ENCODE results near the gene PKD1L1.

PKD1L1 gene

DNA sequence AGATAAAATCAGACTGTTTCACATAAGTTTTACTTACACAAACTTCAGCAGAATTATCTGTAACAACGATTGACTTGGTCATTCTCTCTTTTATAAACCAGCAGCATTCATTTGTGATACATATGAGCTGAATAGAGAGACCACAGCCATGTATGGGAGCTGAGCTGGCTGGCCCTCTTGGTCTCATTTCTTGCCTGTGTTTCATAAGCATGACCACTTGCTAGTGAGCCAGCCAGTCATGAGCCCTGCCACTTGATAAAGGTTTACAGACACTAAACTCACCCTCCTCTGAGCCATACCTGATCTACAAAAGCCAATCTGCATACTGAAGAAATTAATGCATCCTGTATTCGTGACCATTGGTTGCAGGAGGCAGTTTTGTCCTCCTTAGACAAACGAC is 82.1 kb downstream of the PKD1L1 start:
- no peak for DNase-seq

DNA sequence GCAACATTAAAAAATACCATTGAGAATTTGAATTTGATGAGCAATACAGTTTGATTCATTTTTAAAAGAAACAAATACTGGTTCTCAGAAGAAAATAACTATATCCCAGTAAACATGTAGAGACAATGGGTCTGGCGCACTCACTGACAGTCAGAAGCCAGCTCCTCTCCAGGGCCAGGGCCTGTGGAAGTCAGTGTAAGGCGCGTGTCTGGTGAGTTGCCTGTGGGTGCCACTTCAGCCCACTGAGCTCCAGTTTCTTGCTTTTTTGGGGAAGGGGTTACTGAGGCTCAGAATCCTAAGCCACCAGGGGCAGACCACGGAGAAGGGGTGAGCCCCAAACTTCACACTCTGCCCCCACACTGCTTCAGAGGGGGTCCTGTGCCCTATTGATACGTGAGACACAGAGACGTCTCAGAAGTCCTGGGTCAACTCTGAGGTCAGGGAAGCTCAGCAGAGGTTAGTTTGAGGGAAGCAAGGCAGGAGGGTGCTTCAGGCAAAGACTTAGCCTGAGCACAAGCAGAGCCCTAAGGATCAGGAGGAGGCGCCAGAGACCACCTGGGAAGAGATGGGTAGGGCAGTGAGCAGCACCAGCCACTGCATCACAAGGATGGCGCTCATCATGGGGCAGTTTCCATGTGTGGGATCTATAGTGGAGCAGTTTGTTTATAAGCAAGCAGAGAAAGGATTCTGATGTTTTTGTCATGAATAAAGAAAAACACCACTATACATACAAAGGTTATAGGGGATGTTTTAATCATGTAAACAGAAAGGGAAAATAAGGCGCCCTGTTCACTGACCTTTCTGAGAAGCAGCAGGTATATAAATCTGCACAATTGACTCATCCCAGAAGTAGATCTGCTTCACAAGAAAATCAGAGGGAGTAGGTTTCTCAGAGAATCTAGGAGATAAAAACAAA is 95.7 kb downstream of the PKD1L1 start:
- no peak for DNase-seq

DNA sequence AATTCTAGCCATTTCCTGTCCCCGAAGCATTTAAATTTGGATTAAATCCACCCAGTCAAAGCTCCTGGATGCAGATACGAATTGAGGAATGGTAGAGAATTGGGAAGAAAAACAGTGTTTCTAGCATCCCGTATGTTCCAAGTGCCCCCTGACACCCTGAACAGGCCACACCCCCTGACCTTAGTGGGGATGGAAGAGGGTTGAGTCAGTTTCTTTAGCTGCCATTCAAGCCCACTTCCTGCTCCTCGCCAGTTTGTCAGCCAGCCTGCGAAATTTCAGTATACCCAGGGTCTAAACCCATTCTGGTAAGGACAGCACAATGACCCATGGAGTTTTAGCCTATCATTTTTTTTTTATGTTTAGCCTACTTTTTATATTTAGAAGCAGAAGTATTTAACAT is 101.1 kb downstream of the PKD1L1 start:
- no peak for DNase-seq

DNA sequence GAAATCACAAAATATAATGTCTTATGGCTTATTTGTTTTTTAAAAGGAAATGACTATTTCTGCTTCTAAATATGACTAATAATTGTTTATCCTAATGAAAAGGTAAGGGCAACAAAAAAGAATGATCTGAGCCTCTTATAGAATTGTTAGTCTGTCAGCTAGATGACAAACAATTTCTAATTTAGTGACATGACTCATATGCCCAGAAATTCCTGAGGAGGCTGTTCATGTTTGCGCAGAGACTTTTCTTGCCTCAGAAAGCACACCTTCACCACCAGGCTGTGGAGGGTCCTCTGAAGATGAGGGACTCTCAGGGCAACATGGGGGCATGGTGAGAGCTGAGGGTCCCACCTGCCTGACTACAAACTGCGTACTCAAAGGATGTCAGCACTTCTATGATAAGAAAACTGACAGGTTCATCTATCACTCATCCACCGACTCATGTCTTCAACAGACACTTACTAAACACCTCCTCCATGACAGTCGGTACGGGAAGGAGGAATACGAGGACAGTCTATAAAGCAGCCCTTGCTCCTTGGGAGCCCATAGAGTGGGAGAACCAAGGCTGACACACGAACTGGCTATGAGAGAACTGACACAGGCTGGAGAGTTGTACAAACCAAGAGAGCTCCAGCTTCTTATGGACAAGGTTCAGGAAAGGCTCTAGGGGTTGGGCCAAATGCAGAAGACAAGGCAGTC is 102.0 kb downstream of the PKD1L1 start:
- no peak for DNase-seq

DNA sequence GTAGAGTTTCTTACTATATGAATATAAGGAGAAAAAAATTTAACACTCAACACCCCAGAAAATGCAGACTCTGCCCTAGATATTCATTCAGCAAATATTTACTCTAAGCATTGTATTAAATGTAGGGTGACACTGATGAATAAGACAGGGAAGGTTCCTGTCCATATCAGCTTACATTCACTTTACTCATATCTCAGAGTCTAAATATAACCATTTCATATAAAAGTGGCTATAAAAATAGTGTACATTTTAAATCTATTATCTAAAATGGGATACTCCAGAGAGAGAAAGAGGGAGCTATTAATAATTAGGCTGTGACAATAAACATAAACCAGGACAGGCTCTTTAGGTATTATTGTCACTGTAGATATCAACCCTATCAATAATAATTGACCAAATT is 104.0 kb downstream of the PKD1L1 start:
- DNase-seq: no peak

- DNase-seq: no peak
Observed at GRCh38 chr7:47843291-47843690, 105.0 kb downstream of the PKD1L1 start.

DNA sequence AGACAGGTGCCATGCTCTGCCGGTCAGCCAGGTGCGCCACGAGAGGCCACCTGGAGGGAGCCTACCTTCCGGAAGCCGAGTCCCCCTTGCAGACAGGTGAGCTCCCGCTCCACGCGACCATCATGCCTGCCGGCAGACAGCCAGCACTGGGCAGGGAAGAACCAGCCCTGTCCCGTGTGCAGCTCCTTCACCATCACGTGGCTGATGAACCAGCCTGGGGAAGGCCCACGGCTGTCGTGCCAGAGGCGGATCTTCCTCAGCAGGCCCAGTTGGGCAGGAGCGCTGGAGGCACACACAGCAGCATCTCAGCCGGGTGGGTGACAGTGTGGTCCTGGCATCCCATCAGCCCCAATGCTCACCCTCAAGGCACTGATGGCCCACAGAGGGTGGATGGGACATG is 108.9 kb downstream of the PKD1L1 start:
- DNase-seq: no peak

GRCh38 chr7:47837826-47838225 is 110.4 kb downstream of the PKD1L1 start:
- no peak for DNase-seq

- no peak for DNase-seq
Observed at GRCh38 chr7:47836503-47837202, 111.6 kb downstream of the PKD1L1 start.

- DNase-seq: no peak
Observed at GRCh38 chr7:47836080-47836479, 112.2 kb downstream of the PKD1L1 start.

DNA sequence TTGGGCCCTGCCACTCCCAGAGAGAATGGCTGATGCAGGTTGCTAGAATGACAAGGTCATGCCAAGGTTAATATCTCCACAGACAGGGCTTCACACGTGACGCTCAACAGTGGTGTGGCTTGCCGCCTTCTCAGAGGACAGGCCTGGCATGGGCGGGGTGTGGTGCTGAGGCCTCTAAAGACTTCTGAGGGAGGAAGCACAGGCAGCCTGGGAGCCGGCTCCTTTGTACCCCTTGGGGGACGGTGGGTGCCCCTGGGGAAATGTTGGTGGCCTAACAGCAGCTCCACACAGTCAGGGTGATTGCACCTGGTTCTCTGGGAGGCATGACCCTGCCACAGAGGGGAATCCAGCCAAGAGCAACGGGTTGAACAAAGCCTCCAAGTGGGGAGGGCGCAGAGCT is 115.1 kb downstream of the PKD1L1 start:
- DNase-seq: no peak

DNA sequence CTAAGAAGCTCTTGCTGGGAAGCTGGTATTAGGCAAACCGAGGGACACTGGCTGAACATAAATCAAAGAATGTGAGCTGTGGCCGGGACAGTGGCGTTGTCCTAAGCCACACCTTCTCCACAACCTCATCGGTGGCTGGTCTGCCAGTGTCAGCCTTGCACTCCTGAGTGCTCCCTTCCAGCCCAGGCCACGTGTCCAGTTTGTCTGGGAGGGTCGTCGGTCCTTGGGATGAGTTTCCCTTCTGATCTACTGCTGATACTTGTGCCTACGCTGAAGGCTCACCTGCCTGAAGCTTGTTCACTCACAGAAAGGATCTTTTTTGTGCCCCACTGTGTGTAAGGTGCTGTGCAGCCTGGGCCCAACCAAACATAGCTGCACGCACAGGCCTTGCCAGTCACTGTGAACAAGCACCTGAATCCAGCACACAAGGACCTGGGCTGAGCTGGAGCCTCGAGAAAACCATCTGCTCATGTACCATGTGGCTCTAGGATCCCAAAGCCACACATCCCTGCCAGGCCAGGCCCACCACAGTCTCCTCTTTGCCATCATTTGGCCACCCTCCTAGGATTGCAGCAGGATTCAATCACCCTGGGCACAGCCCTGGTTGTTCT is 116.1 kb downstream of the PKD1L1 start:
- no peak for DNase-seq

DNA sequence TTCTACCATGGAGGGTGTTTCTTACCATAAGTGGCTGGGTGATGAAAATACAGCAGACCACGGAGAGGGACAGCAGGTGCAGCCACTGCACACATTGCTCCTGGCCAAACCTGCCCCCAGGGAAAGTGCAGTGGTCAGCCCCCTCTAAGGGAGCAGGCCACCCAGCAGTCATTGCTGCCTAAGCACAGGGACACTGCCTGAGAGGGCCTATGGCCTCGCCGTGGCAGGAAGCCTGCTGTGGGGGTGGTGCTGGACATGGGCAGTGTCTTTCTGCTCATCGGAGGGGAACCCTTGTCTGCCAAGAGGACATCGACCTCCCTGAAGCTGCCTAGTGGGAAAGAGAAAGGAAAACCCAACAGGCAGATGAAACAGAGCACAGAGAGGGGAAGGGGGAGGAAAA is 118.3 kb downstream of the PKD1L1 start:
- DNase-seq: no peak

DNA sequence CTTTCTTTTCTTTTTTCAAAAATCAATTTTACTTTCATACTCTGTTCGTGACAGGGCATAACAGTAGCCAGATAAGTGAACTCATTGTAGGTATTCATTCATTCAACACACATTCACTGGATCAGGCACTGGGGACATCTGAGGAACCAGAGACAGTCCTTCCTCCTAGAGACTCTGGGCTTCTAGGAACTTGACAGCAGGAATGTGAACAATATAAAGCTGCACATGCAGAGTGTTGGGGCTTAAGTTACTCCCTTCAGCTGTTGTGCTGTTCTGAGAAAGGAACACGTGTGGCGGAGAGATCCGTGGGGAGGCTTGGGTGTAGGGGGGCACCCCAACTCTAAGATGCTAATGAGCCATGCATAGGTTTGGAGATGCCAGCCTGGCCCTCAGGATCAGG is 120.4 kb downstream of the PKD1L1 start:
- no peak for DNase-seq

DNA sequence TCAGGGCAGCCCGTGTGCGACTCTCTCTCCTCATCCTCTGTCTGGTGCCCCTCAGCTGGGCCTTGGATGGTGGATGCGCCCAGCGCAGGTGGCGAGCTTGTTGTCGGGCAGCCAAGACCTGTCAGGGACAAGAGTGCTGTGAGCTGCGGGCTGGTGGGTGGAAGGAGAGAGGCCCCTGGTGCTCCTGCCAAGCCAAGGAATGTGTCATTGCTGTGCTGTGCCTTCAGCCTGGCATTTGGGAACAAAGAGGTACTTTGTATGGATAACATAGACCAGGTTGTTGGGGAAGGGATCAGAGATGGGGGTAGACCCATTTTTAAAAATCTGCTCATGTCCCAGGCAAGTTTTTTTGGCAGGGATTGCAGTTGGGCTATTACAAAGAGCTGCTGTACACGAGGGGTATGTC is 120.9 kb downstream of the PKD1L1 start:
- DNase-seq: no peak

DNA sequence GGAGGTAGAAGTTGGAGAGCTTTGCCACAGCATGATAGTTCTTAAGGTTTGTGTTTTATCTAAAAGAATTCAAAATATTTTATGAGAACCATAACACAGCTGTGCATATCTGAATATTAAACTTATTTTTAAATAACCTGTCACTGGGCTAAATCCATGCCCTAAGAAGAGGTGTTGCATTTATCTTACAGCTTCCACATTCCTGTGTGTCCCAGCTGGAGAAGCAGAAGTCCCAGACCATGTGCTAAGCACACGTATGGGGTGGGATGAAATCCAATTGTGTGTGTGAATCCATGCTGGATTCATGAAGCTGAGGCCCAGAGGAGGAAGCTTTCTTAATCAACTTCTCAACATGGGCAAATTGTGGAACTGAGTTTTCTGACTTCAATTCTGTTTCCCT is 121.5 kb downstream of the PKD1L1 start:
- DNase-seq: no peak

- DNase-seq: no peak
Observed at GRCh38 chr7:47819607-47819920, 128.7 kb downstream of the PKD1L1 start.

GRCh38 chr7:47818796-47819606 is 129.3 kb downstream of the PKD1L1 start:
- DNase-seq: peak; percentile 40

DNA sequence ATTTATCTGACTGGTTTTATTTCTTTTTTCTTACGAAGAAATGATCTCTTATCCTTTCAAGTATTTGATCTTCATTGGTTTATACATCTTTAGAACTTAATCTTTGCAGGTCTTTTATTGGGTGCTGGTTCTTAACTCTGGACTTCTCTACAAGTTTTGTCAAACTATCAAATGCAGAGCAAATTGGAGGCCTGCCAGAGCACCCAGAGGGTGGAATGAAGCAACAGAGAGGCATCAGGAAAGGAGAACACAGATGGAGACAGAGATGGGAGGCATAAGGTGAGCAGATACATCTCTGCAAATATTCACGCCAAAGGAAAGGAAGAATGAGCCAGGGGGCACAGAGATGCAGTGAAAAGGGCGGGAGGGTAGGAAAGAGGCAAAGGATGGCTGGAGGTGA is 130.3 kb downstream of the PKD1L1 start:
- no peak for DNase-seq

DNA sequence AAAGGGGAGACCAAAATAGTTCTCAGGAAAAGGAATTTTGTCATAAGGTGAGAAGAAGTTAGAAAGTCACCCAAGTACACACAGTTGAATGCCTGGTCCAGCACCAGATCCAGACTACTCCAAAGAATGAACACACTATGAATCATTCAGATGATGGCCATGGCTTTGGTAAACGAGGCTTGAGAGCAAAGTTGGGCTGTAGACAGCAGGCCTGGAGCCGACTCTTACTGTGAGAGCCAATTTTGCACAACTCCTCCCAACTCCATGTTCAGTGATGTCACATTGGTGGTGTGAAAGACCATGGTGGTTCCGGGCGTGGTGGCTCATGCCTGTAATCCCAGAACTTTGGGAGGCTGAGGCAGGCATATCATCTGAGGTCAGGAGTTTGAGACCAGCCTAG is 131.6 kb downstream of the PKD1L1 start:
- no peak for DNase-seq

DNA sequence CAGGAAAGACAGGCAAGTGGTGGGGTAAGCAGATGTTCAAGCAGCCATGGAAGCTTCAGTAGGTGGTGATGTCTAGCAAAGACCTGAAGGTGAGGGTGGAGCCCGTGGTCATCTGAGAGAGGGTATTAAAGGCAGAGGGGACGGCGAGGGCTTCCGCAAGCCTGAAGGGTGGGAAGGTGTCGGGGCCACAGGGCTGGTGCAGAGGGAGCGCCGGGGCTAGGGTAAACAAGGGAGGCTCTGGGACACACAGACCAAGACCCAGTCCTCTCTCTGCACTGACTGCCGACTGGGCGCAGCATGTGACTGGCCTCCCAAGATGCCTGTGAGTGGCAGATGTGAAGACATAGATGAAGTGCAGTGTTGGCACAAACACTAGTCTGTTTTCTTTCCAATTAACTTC is 132.4 kb downstream of the PKD1L1 start:
- no peak for DNase-seq

DNA sequence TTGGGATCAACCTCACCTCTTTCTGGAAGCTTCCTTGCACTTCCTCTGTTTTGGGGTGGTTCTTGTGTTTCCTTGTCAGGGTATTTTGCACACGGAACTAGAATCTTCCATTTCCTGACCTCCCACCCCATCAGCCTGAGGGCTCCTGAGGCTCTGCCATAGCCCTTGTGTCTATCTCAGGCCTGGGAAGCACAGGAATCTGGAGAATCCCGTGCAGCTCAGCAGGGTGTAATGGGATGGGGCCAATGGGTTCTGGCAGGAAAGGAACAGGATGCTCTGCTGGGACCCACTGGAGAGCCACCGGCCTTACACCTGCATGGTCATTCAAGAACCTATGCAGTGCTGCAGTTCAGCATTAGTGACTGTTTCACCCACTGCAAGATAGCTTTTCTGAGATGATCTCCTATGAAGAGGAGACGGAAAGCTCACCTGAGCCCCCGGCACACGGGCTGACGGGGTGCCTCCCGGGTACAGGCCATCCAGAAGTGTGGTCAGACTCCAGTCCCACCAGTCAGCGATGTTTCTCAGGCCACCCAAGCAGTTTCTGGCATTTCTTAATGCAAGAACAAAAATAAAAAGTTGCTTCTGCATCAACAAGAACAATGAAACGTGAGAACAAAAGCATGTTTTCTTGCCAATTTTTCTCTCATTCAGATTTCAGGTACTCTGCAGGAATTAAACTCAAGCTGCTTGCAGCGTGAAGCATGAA is 133.2 kb downstream of the PKD1L1 start:
- DNase-seq: no peak
